Activated T-helper 1 cell treated with anti-CD3 and anti-CD28 coated beads, Interleukin-12 subunit alpha, Interleukin-12 subunit beta, Interleukin-2, Interleukin-4 antibody, amounts not matched to agents 30 ng/mL and 10 ng/mL and 1 ng/mL, durations not matched to agents 14 hours and 24 hours and 36 hours (primary cell): Measurements from ENCODE around the gene KCNQ1OT1. TPM values are rescaled to one million over a fixed set of nuclear protein-coding genes. Genes with fewer than 3 reads are reported as not detected.

Source experiments
- DNase-seq: peaks from one replicate; pipeline ENCODE4 v3.0.0; 2021; ENCODE audit warnings: low spot score
- H3K27ac Mint-ChIP-seq: one replicate; pipeline ENCODE4 v1.8.0; 2021; ENCODE audit warnings: mild to moderate bottlenecking, mixed read lengths
- H3K27me3 Mint-ChIP-seq: one replicate; pipeline ENCODE4 v1.8.0; 2022; ENCODE audit warnings: mild to moderate bottlenecking, moderate library complexity, mixed read lengths; ENCODE audit not compliant: insufficient read depth
- H3K36me3 Mint-ChIP-seq: one replicate; pipeline ENCODE4 v1.8.0; 2021; ENCODE audit warnings: low read depth, mixed read lengths
- H3K4me1 Mint-ChIP-seq: one replicate; pipeline ENCODE4 v1.8.0; 2021; ENCODE audit warnings: low read depth, mixed read lengths
- H3K4me3 Mint-ChIP-seq: one replicate; pipeline ENCODE4 v1.8.0; 2021; ENCODE audit warnings: mild to moderate bottlenecking, moderate library complexity, mixed read lengths
- H3K9me3 Mint-ChIP-seq: one replicate; pipeline ENCODE4 v1.8.0; 2021; ENCODE audit warnings: mixed read lengths
- intact Hi-C: fragments of 100-400 bp; cut with micrococcal nuclease; formaldehyde crosslinking; loops from one replicate; pipeline ENCODE4 v1.15.1; 2024
- total RNA-seq: library from RNA; stranded (reverse); gene quantifications from 2 replicates; pipeline ENCODE4 v1.2.3, GENCODE V29; 2022

Gene KCNQ1OT1
- total RNA-seq, 1 donor from 2014 or later, result 0.67 TPM

- no peak for DNase-seq
- Mint-ChIP-seq H3K4me1 (no peaks in the 10 kb centered on the region), H3K36me3 (no peaks in the 10 kb centered on the region), H3K27ac (no peak overlapping the region), H3K9me3 (no peaks in the 10 kb centered on the region), H3K4me3 (no peak overlapping the region), H3K27me3 (no peaks in the 10 kb centered on the region)
- intact Hi-C loops, result no loop called here
Observed at GRCh38 chr11:2580061-2580421, 119.8 kb downstream of the KCNQ1OT1 start.

DNA sequence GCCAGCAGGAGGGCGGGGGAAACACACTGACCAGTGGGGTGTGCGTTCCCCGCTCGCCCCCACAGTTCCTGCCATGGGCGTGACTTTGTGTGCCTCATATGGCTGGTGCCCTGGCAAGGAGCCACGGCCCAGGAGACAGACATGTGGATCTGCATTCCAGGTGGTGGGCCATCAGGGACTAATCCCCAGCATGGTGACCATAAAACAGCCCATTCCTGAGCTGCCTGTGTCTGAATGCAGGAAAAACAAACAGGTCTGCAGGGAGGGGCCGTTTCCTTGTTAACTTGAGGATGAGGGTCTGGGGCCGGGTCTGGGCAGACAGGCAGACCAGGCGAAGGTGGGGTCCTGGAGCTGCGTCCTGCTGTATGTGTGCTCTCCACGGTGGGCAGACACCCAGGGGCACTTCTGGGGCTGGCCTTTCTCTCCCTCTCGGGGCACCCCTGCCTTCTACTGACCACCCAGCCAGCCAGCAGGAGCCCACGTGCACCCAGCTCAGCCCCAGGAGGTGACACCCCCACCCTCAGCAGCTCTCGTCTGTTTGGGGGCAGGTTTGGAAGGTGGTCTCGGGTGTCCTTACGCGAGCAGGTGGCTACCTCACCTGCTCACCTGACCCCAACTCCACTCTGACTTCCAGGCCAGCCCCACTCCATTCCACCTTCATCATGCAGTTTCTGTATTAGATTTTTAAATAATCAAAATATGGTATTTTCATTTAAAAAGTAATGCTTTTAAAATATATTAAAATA is 120.3 kb downstream of the KCNQ1OT1 start:
- Mint-ChIP-seq H3K27ac (no peak overlapping the region), H3K27me3 (no peaks in the 10 kb centered on the region), H3K36me3 (no peaks in the 10 kb centered on the region), H3K9me3 (no peaks in the 10 kb centered on the region), H3K4me3 (no peak overlapping the region), H3K4me1 (no peaks in the 10 kb centered on the region)
- no peak for DNase-seq
- intact Hi-C loops, result no loop called here

- no peaks in the 10 kb centered on the region for H3K9me3 Mint-ChIP-seq
- no peak overlapping the region for H3K4me3 Mint-ChIP-seq
- intact Hi-C loops, result no loop called here
- H3K27me3 Mint-ChIP-seq, result no peaks in the 10 kb centered on the region
- no peaks in the 10 kb centered on the region for H3K36me3 Mint-ChIP-seq
- no peaks in the 10 kb centered on the region for H3K4me1 Mint-ChIP-seq
- H3K27ac Mint-ChIP-seq, result no peak overlapping the region
- no peak for DNase-seq
Observed at GRCh38 chr11:2578929-2579270, 120.9 kb downstream of the KCNQ1OT1 start.

- no peaks in the 10 kb centered on the region for H3K27me3 Mint-ChIP-seq
- no peaks in the 10 kb centered on the region for H3K4me1 Mint-ChIP-seq
- DNase-seq, result no peak
- no peaks in the 10 kb centered on the region for H3K9me3 Mint-ChIP-seq
- H3K36me3 Mint-ChIP-seq, result no peaks in the 10 kb centered on the region
- H3K27ac Mint-ChIP-seq, result no peak overlapping the region
- intact Hi-C loops, result no loop called here
- H3K4me3 Mint-ChIP-seq, result no peak overlapping the region
Observed at GRCh38 chr11:2577991-2578928, 121.5 kb downstream of the KCNQ1OT1 start.

DNA sequence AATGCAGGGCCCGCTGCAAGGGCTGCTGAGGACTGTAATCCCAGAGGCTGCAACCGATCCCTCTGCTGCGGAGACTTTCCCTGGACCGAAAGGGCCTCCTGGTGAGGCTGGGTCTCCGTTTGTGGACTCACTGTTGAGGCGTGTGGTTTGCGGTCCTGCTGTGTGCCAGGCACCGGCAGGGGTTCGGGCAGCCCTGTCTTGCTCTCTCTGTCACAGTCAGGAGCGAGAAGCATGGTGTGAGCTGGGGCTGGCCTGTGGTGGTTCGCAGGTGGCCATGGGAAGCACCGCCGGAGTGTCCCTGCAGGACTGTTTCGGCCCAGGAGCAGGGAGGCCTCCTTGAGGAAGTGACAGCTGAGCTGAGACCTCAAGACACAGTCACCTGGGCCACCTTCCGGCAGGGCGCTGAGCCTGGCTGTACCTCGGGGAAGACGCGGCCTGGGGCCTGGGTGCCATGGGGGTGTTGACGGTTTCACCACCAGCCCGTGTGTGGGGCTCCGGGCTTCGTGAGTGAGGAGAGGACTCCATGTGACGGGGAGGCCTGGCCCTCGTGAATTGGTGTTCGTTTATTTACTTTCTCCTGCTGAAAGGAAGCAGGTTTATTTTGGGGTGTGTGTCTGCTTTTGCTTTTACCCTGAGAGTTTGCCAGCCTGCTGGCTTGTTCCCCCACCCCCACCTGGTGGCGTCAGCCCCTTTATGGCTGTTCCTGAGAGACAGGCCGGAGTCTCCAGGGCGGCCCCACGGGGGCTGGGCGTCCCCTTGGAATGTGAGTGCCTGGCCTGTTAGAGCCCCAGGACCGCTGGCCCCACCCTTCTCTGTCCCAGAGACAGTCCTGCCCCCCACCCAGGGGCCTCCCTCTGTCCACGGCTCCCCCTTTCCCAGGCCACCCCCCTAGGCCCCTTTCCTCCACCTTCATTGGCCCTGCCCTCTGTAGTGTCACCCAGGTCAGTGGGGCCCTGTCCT is 122.5 kb downstream of the KCNQ1OT1 start:
- Mint-ChIP-seq H3K4me3 (no peak overlapping the region), H3K27ac (no peak overlapping the region), H3K36me3 (no peaks in the 10 kb centered on the region), H3K4me1 (no peaks in the 10 kb centered on the region), H3K9me3 (no peaks in the 10 kb centered on the region), H3K27me3 (no peaks in the 10 kb centered on the region)
- DNase-seq, result no peak
- intact Hi-C loops, result no loop called here

GRCh38 chr11:2576549-2576948 is 123.2 kb downstream of the KCNQ1OT1 start:
- intact Hi-C loops, result no loop called here
- H3K36me3 Mint-ChIP-seq, result no peaks in the 10 kb centered on the region
- H3K27me3 Mint-ChIP-seq, result no peaks in the 10 kb centered on the region
- H3K4me3 Mint-ChIP-seq, result no peak overlapping the region
- H3K9me3 Mint-ChIP-seq, result no peaks in the 10 kb centered on the region
- DNase-seq, result no peak
- no peaks in the 10 kb centered on the region for H3K4me1 Mint-ChIP-seq
- no peak overlapping the region for H3K27ac Mint-ChIP-seq

DNA sequence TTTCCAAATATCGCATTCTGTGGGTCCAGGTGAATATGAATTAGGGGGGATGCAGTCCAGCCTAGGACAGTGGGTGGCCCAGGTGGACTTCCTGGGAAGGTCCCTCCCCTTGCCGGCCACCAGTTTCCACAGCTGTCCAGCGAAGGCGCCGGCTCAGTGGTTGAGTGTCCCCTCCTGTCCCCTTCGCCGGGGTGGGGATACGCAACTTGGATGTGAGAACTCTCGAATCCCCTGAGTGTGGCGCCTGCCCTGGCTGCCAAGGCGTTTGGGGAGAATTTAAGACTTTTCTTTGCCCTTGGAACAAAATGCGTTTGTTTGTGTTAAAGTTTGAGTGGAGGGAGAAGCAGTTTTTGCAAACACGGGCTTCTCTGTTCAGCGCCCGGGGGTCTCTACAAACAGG is 123.7 kb downstream of the KCNQ1OT1 start:
- no peaks in the 10 kb centered on the region for H3K36me3 Mint-ChIP-seq
- no peaks in the 10 kb centered on the region for H3K9me3 Mint-ChIP-seq
- H3K27ac Mint-ChIP-seq, result no peak overlapping the region
- no peak overlapping the region for H3K4me3 Mint-ChIP-seq
- no peak for DNase-seq
- H3K4me1 Mint-ChIP-seq, result no peaks in the 10 kb centered on the region
- H3K27me3 Mint-ChIP-seq, result no peaks in the 10 kb centered on the region
- intact Hi-C loops, result no loop called here

GRCh38 chr11:2575591-2576051 is 124.2 kb downstream of the KCNQ1OT1 start:
- no peaks in the 10 kb centered on the region for H3K36me3 Mint-ChIP-seq
- no peak for DNase-seq
- no peaks in the 10 kb centered on the region for H3K9me3 Mint-ChIP-seq
- H3K27ac Mint-ChIP-seq, result no peak overlapping the region
- no peak overlapping the region for H3K4me3 Mint-ChIP-seq
- H3K27me3 Mint-ChIP-seq, result no peaks in the 10 kb centered on the region
- no peaks in the 10 kb centered on the region for H3K4me1 Mint-ChIP-seq
- intact Hi-C loops, result no loop called here

GRCh38 chr11:2574553-2575535 is 125.0 kb downstream of the KCNQ1OT1 start:
- intact Hi-C loops, result no loop called here
- DNase-seq, result no peak
- no peaks in the 10 kb centered on the region for H3K36me3 Mint-ChIP-seq
- no peaks in the 10 kb centered on the region for H3K27me3 Mint-ChIP-seq
- no peaks in the 10 kb centered on the region for H3K4me1 Mint-ChIP-seq
- H3K9me3 Mint-ChIP-seq, result no peaks in the 10 kb centered on the region
- no peak overlapping the region for H3K4me3 Mint-ChIP-seq
- H3K27ac Mint-ChIP-seq, result no peak overlapping the region

DNA sequence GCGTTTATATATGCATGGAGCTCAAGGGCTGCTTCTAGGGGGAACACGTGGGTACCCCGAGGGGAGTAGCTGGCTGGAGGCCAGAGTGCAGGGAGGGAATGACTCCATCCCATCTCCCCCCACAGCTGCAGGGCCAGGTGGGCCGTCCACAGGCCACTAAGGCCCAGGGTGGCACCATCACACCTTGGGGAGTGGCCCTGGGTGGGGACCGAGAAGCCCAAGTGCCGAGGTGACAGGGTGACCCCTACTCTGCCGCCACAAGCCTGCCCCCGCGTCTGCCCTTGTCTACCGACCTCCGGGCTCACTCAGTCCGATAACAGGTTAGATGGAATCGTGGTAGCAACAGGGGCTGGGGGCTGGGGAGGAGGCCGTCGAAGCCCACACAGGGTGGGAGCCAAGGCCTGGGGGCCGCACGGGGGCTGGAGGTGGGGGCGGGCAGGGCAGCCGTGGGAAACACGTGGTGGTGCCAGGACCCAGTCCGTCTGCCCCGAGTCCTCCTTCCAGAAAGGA is 125.7 kb downstream of the KCNQ1OT1 start:
- no peak overlapping the region for H3K4me3 Mint-ChIP-seq
- H3K27ac Mint-ChIP-seq, result no peak overlapping the region
- intact Hi-C loops, result no loop called here
- no peaks in the 10 kb centered on the region for H3K4me1 Mint-ChIP-seq
- no peaks in the 10 kb centered on the region for H3K9me3 Mint-ChIP-seq
- no peak for DNase-seq
- no peaks in the 10 kb centered on the region for H3K36me3 Mint-ChIP-seq
- no peaks in the 10 kb centered on the region for H3K27me3 Mint-ChIP-seq

DNA sequence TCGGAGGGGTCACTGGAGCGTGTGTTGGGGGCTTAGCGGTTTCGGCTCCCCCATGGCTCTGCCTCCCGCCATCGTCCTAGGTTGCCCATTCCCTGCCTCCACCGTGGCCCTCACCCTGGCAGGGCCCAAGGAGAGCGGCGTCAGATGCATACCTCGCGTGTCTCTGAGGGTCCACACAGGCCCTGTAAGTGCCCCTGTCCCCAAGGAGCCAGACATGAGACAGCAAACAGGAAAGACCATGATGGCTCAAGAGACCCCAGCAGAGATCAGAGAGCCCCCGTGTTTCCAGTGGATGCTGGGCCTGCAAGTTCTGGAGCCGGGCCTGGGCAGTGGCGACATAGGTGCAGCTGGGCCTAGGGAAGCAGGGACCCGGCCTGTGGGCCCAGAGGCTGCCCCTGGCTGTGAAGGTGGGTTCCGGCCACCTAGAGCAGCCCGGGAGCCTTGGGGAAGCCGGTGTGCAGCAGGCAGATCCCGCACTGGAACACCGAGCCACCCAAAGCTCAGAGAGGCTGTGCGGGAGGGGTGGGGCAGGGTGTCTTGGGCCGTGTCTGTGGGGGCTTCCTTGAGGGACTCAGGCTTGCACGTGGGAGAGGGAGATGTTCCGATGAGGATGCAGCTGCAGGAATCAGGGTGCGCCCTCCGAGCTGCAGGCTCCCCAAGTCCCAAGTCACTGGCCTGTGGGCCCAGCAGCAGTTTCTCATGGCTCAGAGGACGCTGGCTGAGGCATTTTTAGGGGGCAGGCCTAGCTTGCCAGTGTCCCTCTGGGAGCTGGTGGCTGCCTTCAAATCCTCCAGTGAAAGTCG is 126.4 kb downstream of the KCNQ1OT1 start:
- H3K4me1 Mint-ChIP-seq, result no peaks in the 10 kb centered on the region
- H3K27ac Mint-ChIP-seq, result no peak overlapping the region
- H3K36me3 Mint-ChIP-seq, result no peaks in the 10 kb centered on the region
- H3K4me3 Mint-ChIP-seq, result no peak overlapping the region
- no peak for DNase-seq
- no peaks in the 10 kb centered on the region for H3K9me3 Mint-ChIP-seq
- intact Hi-C loops, result no loop called here
- H3K27me3 Mint-ChIP-seq, result no peaks in the 10 kb centered on the region
